ENCODE measurements around the gene ZNF254. TPM values are rescaled to one million over a fixed set of nuclear protein-coding genes. Genes with fewer than 3 reads are reported as not detected.

The ZNF254 gene
- total RNA-seq, 2 donors from 2014 or later: 12.9 to 31.0 TPM

DNA sequence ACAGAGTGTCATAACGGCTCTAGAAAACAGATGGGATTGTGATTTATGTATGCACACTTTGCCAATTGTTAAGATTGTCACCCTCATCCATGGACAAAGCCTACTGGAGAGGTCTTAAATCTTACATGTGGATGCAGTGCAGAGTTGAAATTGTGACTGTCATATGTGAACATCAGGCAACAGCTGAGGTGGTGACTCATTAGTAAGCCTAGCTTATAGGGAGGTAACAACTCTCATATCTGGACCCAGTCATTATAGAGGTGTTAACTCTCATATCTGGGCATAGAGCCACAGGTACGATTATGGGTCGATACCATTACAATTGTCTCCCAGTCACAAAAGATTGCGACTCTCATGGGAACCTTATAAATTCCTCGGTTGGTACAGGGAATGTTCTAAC is 29.8 kb upstream of the ZNF254 start:
- Histone ChIP-seq H3K27me3 (replicated peaks; ENCODE audit: insufficient read depth) (no peaks in the 10 kb centered on the region), H3K27ac (no peak overlapping the region), H3K9me3 (no peaks in the 10 kb centered on the region), H3K4me3 (no peak overlapping the region), H3K36me3 (peaks cover 29% of the 10 kb centered on the region), H3K4me1 (ENCODE audit: control insufficient read depth in 1 of 2, low read depth in 2 of 2) (no peaks in the 10 kb centered on the region)
- no peak for DNase-seq (ENCODE audit: low spot score)
- TF ChIP-seq, protein P1, sequence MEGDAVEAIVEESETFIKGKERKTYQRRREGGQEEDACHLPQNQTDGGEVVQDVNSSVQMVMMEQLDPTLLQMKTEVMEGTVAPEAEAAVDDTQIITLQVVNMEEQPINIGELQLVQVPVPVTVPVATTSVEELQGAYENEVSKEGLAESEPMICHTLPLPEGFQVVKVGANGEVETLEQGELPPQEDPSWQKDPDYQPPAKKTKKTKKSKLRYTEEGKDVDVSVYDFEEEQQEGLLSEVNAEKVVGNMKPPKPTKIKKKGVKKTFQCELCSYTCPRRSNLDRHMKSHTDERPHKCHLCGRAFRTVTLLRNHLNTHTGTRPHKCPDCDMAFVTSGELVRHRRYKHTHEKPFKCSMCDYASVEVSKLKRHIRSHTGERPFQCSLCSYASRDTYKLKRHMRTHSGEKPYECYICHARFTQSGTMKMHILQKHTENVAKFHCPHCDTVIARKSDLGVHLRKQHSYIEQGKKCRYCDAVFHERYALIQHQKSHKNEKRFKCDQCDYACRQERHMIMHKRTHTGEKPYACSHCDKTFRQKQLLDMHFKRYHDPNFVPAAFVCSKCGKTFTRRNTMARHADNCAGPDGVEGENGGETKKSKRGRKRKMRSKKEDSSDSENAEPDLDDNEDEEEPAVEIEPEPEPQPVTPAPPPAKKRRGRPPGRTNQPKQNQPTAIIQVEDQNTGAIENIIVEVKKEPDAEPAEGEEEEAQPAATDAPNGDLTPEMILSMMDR (IDR thresholded peaks at IDR 0.05): no peak
- ATAC-seq (ENCODE audit: insufficient number of reproducible peaks, low FRiP score, low read depth): no peak

DNA sequence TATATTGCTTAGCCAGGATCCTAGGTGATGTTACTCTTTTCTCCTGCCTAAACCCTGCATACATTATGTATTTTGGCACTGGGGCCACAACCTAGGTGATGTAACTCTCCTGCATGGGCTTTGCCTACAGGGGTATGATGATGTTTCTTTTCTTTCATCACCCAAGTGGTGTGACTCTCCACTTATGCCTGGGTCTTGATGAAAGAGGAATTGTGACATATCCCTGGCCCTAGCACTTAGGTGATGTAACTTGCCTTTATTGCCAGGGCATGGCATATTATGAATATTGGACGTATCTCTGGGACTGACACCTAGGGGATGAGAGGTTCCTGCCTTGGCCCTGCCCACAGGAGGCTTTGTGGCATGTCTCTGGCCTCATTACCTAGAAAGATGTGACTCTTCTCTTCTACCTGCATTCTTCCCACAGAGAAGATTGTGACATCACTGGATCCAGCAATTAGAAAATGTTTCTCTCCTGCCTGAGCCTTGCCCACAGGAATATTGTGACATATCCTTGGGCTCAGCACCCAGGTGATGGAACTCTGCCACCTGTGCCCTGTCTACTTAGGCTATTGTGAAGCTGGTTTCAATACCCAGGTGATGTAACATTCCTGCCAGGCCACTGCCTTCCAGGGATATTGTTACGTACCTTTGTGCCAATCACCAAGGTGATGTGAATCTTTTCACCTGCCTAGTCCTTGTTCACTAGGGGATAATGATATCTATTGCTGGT is 27.3 kb upstream of the ZNF254 start:
- H3K36me3 ChIP-seq: peaks cover 17% of the 10 kb centered on the region
- no peak for DNase-seq (ENCODE audit: low spot score)
- no peak overlapping the region for H3K27ac ChIP-seq
- no peak overlapping the region for H3K4me3 ChIP-seq
- no peaks in the 10 kb centered on the region for H3K4me1 ChIP-seq (ENCODE audit: control insufficient read depth in 1 of 2, low read depth in 2 of 2)
- ATAC-seq (ENCODE audit: insufficient number of reproducible peaks, low FRiP score, low read depth): no peak
- H3K27me3 ChIP-seq (replicated peaks; ENCODE audit: insufficient read depth): no peaks in the 10 kb centered on the region
- no peaks in the 10 kb centered on the region for H3K9me3 ChIP-seq
- TF ChIP-seq, protein P1 (IDR thresholded peaks at IDR 0.05): no peak

DNA sequence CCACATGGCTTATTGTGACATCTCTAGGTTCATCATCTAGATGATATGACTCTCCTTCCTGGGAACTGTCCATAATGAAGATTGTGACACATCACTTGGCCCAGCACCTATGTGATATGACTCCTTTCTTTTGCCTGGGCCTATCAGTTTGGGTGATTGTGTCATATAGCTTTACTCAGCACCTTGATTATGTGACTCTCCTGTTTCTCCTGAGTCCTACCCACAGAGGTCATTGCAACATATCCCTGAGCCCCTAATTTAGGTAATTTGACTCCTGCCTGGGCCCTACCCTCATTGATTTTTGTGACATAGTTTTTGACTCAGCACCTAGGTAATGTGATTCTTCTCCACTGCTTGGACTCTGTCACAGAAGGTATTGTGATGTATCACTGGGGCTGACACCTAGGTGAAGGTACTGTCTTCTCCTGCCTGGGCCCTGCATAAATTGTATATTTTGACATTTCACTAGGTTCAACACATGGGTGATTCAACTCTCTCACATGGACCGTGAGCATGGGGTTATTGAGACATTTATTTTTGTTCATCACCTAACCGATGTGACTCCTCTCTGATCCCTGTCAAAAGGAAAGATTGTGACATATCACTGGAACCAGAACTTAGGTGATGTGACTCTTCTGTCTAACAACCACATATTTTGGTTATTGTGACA is 26.2 kb upstream of the ZNF254 start:
- Histone ChIP-seq H3K4me3 (no peak overlapping the region), H3K4me1 (ENCODE audit: control insufficient read depth in 1 of 2, low read depth in 2 of 2) (no peaks in the 10 kb centered on the region), H3K27ac (no peak overlapping the region), H3K27me3 (replicated peaks; ENCODE audit: insufficient read depth) (no peaks in the 10 kb centered on the region), H3K36me3 (peaks cover 23% of the 10 kb centered on the region), H3K9me3 (no peaks in the 10 kb centered on the region)
- no peak for DNase-seq (ENCODE audit: low spot score)
- no peak for ATAC-seq (ENCODE audit: insufficient number of reproducible peaks, low FRiP score, low read depth)
- TF ChIP-seq, protein P1 (IDR thresholded peaks at IDR 0.05): no peak

DNA sequence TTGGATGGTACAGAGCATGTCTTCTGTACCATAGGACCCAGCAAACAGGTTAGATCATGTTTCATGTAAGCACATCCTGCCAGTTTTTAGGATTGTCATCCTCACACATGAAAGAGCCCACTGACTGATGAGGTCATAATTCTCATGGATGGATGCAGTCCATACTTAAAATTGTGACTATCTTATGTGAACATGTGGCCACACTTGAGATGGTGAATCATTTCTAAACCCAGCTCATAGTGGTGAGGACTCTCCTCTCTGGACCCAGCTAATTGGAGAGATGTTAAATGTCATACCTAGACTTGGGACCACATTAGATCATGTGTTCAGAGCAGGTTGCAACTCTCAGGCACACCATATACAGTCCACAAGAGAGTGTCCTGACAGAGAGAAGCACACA is 24.8 kb upstream of the ZNF254 start:
- H3K4me1 ChIP-seq (ENCODE audit: control insufficient read depth in 1 of 2, low read depth in 2 of 2): no peaks in the 10 kb centered on the region
- peaks cover 19% of the 10 kb centered on the region for H3K36me3 ChIP-seq
- H3K27ac ChIP-seq: no peak overlapping the region
- ATAC-seq (ENCODE audit: insufficient number of reproducible peaks, low FRiP score, low read depth): no peak
- no peaks in the 10 kb centered on the region for H3K27me3 ChIP-seq (replicated peaks; ENCODE audit: insufficient read depth)
- DNase-seq (ENCODE audit: low spot score): no peak
- no peak overlapping the region for H3K4me3 ChIP-seq
- no peaks in the 10 kb centered on the region for H3K9me3 ChIP-seq
- TF ChIP-seq, protein P1 (IDR thresholded peaks at IDR 0.05): no peak

DNA sequence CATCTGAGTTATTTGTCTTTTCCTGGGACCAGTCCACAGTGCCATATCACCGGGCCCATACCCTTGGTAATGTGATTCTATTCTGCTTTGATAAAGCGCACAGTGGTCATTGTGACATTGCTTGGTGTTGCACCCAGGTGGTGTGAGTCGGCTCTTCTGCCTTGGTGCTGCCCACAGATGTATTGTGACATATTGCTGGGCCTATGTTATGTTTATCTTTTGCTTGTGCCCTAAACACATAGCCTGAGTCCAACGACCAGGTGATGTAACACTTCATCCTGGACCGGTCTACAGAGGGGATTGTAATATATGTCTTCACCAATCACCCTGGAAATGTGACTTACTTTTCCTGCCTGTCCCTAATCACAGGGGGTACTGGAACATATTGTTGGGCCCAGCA is 23.7 kb upstream of the ZNF254 start:
- ATAC-seq (ENCODE audit: insufficient number of reproducible peaks, low FRiP score, low read depth): no peak
- Histone ChIP-seq H3K9me3 (no peaks in the 10 kb centered on the region), H3K27me3 (replicated peaks; ENCODE audit: insufficient read depth) (no peaks in the 10 kb centered on the region), H3K27ac (no peak overlapping the region), H3K36me3 (peaks cover 19% of the 10 kb centered on the region), H3K4me1 (ENCODE audit: control insufficient read depth in 1 of 2, low read depth in 2 of 2) (no peaks in the 10 kb centered on the region), H3K4me3 (no peak overlapping the region)
- no peak for DNase-seq (ENCODE audit: low spot score)
- TF ChIP-seq, protein P1 (IDR thresholded peaks at IDR 0.05): no peak

Data from thoracic aorta (tissue), 2 donors.